HepG2 (cell line): Measurements from ENCODE around the gene KAZALD1. TPM values are rescaled to one million over a fixed set of nuclear protein-coding genes. Genes with fewer than 3 reads are reported as not detected.

Source experiments
- HNRNPLL ChIP-seq: fragments of 200-400 bp; formaldehyde crosslinking; IDR thresholded peaks from 2 replicates; pipeline ENCODE4 v1.6.1; 2017; ENCODE audit warnings: mild to moderate bottlenecking, low read depth, low read length; ENCODE audit not compliant: poor library complexity, severe bottlenecking
- NR2F2 ChIP-seq: IDR thresholded peaks from 2 replicates; pipeline ENCODE4 v1.6.1; 2012; ENCODE audit warnings: low read depth, inconsistent platforms, borderline replicate concordance
- SNRNP70 ChIP-seq: fragments of 200-400 bp; formaldehyde crosslinking; IDR thresholded peaks from 2 replicates; pipeline ENCODE4 v1.6.1; 2017; ENCODE audit warnings: mild to moderate bottlenecking, low read depth, low read length, moderate library complexity
- SP4 ChIP-seq: sonication (generic); formaldehyde crosslinking; IDR thresholded peaks from 2 replicates; pipeline ENCODE4 v1.8.1; 2023; ENCODE audit warnings: mild to moderate bottlenecking, missing genetic modification reagents
- ZNF160 ChIP-seq: sonication (generic); formaldehyde crosslinking; IDR thresholded peaks from 2 replicates; pipeline ENCODE4 v1.8.0; 2022; ENCODE audit warnings: mild to moderate bottlenecking, inconsistent platforms, missing genetic modification reagents
- ZNF230 ChIP-seq: sonication (generic); formaldehyde crosslinking; IDR thresholded peaks from 2 replicates; pipeline ENCODE4 v1.4.0; 2020; ENCODE audit warnings: mild to moderate bottlenecking, missing genetic modification reagents
- ZSCAN31 ChIP-seq: sonication (generic); formaldehyde crosslinking; IDR thresholded peaks from 2 replicates; pipeline ENCODE4 v1.5.0; 2020; ENCODE audit warnings: low read depth, mild to moderate bottlenecking, missing genetic modification reagents
- polyA plus RNA-seq, 8 experiments: library from polyadenylated mRNA; depleted of rRNA in 3 of 8; stranded (reverse) in 7 of 8; unstranded in 1 of 8; fragments of >200 nt; fragmentation: Illumina TruSeq in 4 of 8; extraction: Trizol in 4 of 8; gene quantifications; 2 replicates each; pipeline versions ENCODE4 v1.2.1 to v1.2.3, GENCODE V29; 2011 to 2016; ENCODE audit warnings: low read depth in 4 of 8, missing spikeins in 1 of 8, mixed read lengths in 1 of 8; ENCODE audit not compliant: insufficient read depth in 1 of 8
- total RNA-seq, 5 experiments: library from RNA; depleted of rRNA; stranded (reverse); fragments of >200 nt; fragmentation: Illumina TruSeq; extraction: Trizol; gene quantifications; 2 replicates each; pipeline ENCODE4 v1.2.3, GENCODE V29; 2016; ENCODE audit warnings: low read depth in 1 of 5
- TF ChIP-seq, protein P1 (sequence below), 2 experiments: sonication (generic) in 1 of 2; formaldehyde crosslinking in 1 of 2; IDR thresholded peaks; 2 replicates each; pipeline versions ENCODE4 v1.6.1 to v1.9.0; 2014 to 2022; ENCODE audit warnings: antibody characterized with exemption in 1 of 2, borderline replicate concordance in 1 of 2, inconsistent platforms in 1 of 2, low read depth in 1 of 2, missing genetic modification reagents in 1 of 2
- TF ChIP-seq, protein P2 (sequence below), 2 experiments: fragments of 450-650 bp in 1 of 2; sonication (generic) in 1 of 2; formaldehyde crosslinking in 1 of 2; IDR thresholded peaks; 2 replicates each; pipeline versions ENCODE4 v1.6.1 to v1.8.0; 2016 to 2022; ENCODE audit warnings: antibody characterized with exemption in 1 of 2, mild to moderate bottlenecking in 1 of 2, missing genetic modification reagents in 1 of 2

The KAZALD1 gene
- total and polyA plus RNA-seq, 2 of the 13 experiments (the other 11 are each of a cell fraction or from before 2014, with no cell fraction given): 16.7 to 27.7 TPM

DNA sequence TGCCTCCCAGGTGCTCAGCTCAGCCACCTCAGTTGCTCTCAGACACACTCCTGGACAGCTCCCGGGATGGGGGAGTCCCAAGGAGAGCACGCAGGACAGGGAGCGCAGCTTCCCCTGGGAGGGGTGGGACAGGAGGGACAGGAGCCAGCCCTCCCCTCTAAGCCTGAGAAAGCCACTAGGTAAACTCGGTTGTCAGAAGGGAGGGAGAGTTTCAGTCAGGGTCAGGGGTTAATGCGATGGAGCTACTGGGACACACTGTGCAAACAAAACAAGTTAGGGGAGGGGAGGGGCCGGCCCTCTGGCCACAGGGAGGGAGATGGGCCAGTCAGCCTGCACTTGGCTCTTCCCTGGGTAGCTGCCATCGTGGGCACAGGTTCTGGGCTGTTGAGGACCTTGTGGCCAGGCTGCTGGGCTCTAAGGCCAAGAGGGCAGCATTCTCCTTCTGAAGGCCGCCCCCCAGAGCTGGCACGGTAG lies 31.1 kb downstream of the KAZALD1 start (continued):
- TF ChIP-seq, protein P1, sequence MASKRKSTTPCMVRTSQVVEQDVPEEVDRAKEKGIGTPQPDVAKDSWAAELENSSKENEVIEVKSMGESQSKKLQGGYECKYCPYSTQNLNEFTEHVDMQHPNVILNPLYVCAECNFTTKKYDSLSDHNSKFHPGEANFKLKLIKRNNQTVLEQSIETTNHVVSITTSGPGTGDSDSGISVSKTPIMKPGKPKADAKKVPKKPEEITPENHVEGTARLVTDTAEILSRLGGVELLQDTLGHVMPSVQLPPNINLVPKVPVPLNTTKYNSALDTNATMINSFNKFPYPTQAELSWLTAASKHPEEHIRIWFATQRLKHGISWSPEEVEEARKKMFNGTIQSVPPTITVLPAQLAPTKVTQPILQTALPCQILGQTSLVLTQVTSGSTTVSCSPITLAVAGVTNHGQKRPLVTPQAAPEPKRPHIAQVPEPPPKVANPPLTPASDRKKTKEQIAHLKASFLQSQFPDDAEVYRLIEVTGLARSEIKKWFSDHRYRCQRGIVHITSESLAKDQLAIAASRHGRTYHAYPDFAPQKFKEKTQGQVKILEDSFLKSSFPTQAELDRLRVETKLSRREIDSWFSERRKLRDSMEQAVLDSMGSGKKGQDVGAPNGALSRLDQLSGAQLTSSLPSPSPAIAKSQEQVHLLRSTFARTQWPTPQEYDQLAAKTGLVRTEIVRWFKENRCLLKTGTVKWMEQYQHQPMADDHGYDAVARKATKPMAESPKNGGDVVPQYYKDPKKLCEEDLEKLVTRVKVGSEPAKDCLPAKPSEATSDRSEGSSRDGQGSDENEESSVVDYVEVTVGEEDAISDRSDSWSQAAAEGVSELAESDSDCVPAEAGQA (IDR thresholded peaks at IDR 0.05; ENCODE audit: low read depth): no peak
- TF ChIP-seq, protein P1 (CRISPR knock-in tag; IDR thresholded peaks at IDR 0.05; ENCODE audit: borderline replicate concordance): no peak
- TF ChIP-seq ZNF160 (CRISPR knock-in tag) (no peak), NR2F2 (peak; percentile 77), ZNF230 (CRISPR knock-in tag) (no peak), ZSCAN31 (no peak), SNRNP70 (no peak), HNRNPLL (no peak), SP4 (CRISPR knock-in tag) (no peak)
- TF ChIP-seq, protein P2, sequence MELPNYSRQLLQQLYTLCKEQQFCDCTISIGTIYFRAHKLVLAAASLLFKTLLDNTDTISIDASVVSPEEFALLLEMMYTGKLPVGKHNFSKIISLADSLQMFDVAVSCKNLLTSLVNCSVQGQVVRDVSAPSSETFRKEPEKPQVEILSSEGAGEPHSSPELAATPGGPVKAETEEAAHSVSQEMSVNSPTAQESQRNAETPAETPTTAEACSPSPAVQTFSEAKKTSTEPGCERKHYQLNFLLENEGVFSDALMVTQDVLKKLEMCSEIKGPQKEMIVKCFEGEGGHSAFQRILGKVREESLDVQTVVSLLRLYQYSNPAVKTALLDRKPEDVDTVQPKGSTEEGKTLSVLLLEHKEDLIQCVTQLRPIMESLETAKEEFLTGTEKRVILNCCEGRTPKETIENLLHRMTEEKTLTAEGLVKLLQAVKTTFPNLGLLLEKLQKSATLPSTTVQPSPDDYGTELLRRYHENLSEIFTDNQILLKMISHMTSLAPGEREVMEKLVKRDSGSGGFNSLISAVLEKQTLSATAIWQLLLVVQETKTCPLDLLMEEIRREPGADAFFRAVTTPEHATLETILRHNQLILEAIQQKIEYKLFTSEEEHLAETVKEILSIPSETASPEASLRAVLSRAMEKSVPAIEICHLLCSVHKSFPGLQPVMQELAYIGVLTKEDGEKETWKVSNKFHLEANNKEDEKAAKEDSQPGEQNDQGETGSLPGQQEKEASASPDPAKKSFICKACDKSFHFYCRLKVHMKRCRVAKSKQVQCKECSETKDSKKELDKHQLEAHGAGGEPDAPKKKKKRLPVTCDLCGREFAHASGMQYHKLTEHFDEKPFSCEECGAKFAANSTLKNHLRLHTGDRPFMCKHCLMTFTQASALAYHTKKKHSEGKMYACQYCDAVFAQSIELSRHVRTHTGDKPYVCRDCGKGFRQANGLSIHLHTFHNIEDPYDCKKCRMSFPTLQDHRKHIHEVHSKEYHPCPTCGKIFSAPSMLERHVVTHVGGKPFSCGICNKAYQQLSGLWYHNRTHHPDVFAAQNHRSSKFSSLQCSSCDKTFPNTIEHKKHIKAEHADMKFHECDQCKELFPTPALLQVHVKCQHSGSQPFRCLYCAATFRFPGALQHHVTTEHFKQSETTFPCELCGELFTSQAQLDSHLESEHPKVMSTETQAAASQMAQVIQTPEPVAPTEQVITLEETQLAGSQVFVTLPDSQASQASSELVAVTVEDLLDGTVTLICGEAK (IDR thresholded peaks at IDR 0.05): no peak
- TF ChIP-seq, protein P2 (CRISPR knock-in tag; IDR thresholded peaks at IDR 0.05): no peak
